K562 (cell line): Measurements from ENCODE around the gene TRAF3IP3. TPM values are rescaled to one million over a fixed set of nuclear protein-coding genes. Genes with fewer than 3 reads are reported as not detected.
A peak's percentile ranks its signal among the peaks of the same experiment; 100 is the strongest.

Experiments
- RAD21 ChIP-seq, 2 experiments: fragments of 250-450 bp in 1 of 2; fragments of 450-650 bp in 1 of 2; sonication (Bioruptor Pico) in 1 of 2; formaldehyde crosslinking in 1 of 2; IDR thresholded peaks in 1 of 2; conservative IDR thresholded peaks in 1 of 2; 2 replicates each; pipeline versions ENCODE4 v1.4.0 to v1.8.0; 2020 to 2022; ENCODE audit warnings: mild to moderate bottlenecking in 2 of 2, moderate library complexity in 1 of 2
- REST ChIP-seq, 2 experiments: fragments of 450-650 bp; formaldehyde crosslinking in 1 of 2; IDR thresholded peaks; 2 replicates each; pipeline versions ENCODE4 v1.4.0 to v1.6.1; 2014 to 2020; ENCODE audit warnings: mild to moderate bottlenecking in 2 of 2, borderline replicate concordance in 1 of 2, low read depth in 1 of 2
- SPI1 ChIP-seq: IDR thresholded peaks from 2 replicates; pipeline ENCODE4 v1.6.1; 2011; ENCODE audit warnings: low read depth, low read length, control low read depth, borderline replicate concordance
- ZKSCAN3 ChIP-seq: fragments of 250-450 bp; sonication (Bioruptor Pico); IDR thresholded peaks from 2 replicates; pipeline ENCODE4 v1.4.0; 2020
- polyA plus RNA-seq, 8 experiments: library from polyadenylated mRNA; depleted of rRNA in 4 of 8; stranded (reverse) in 5 of 8; unstranded in 3 of 8; fragments of >200 nt; fragmentation: Nextera tagmentation in 2 of 8; fragmentation: Illumina TruSeq in 1 of 8; extraction: Ambion mirVana in 2 of 8; extraction: Trizol in 1 of 8; gene quantifications; 2 replicates each; pipeline versions ENCODE4 v1.2.1 to v1.2.3, GENCODE V29; 2011 to 2014; ENCODE audit warnings: inconsistent platforms in 1 of 8, missing spikeins in 1 of 8
- total RNA-seq, 7 experiments: library from RNA; depleted of rRNA in 6 of 7; stranded (reverse); fragments of >200 nt in 6 of 7; fragmentation: Illumina TruSeq in 2 of 7; extraction: Trizol in 2 of 7; gene quantifications; 2 replicates each; pipeline versions ENCODE4 v1.2.1 to v1.2.3, GENCODE V29; 2011 to 2021; ENCODE audit warnings: low replicate concordance in 1 of 7

Gene TRAF3IP3
- total and polyA plus RNA-seq, 9 of the 15 experiments (the other 6 are each of a cell fraction or from before 2014, with no cell fraction given): 0.06 to 1.1 (median 0.31) TPM

- TF ChIP-seq REST (IDR thresholded peaks at IDR 0.05; ENCODE audit: borderline replicate concordance): 0 out of 2 replicates have a peak, but pooled peaks have one; percentile 3
- TF ChIP-seq REST (CRISPR knock-in tag; IDR thresholded peaks at IDR 0.05; ENCODE audit: low read depth): no peak
- peak; percentile 77; the same call in 1 of the 2 replicates for TF ChIP-seq SPI1
- TF ChIP-seq RAD21 (CRISPR knock-in tag; conservative IDR thresholded peaks at IDR 0.05 in 1 of 2, IDR thresholded peaks at IDR 0.05 in 1 of 2): peak in 1 of 2 experiments; percentile 38; a peak in 2 of 4 replicates
- no peak for TF ChIP-seq ZKSCAN3
These were observed 42.3 kb downstream of the TRAF3IP3 start (continued) for GRCh38 chr1:209797978-209798639.
